ENCODE results near the gene SLC25A34. TPM values are rescaled to one million over a fixed set of nuclear protein-coding genes. Genes with fewer than 3 reads are reported as not detected.

The SLC25A34 gene
- total and polyA plus RNA-seq, 4 donors, result 1.6 to 4.2 (median 2.2) TPM

DNA sequence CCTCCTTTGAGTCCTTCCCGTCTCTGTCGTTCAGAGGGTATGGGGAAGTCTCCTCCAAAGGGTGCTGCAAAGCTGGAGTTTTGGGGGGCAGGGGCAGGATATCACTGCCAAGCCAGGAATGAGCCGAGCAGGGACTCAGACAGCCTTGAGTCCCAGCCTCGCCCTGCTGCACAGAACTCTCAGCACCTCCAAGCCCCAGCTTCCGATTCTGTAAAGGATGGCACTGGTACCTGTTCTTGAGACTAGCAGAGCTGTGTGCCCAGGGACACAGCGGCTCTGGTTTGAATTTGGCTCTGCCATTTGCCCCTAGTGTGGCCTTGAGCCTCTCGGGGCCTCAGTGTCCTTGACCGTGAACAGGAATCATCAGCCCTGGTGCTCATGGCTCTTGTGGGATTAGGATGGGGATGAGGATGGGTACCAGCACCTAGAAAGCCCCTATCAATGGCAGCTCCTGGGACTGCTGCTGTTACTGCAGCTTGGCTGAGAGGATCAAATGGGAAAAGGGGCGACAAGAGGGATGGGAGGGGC lies 21.0 kb downstream of the SLC25A34 start:
- Histone ChIP-seq H3K4me3 (no peak overlapping the region), H3K9ac (ENCODE audit: insufficient read depth in 1 of 2, low read length in 2 of 2) (no peak overlapping the region), H3K9me3 (ENCODE audit: control insufficient read depth in 4 of 4, insufficient read depth in 3 of 4, low read length in 3 of 4) (no peaks in the 10 kb centered on the region), H3K36me3 (ENCODE audit: control insufficient read depth in 4 of 4, insufficient read depth in 4 of 4, low read length in 4 of 4) (no peaks in the 10 kb centered on the region), H3K4me1 (ENCODE audit: control insufficient read depth in 5 of 5, insufficient read depth in 5 of 5, low read length in 5 of 5) (peaks cover 0 to 34% (median 11%) of the 10 kb centered on the region in 5 donors), H3K27ac (ENCODE audit: low read depth in 1 of 2, low read length in 1 of 2) (peak overlapping the region in 1 of 2 donors; percentile 20), H3K27me3 (ENCODE audit: control insufficient read depth in 3 of 3, insufficient read depth in 3 of 3, low read length in 2 of 3) (no peaks in the 10 kb centered on the region)
- WGBS, 2 donors, result 63 to 78% methylated on average over 9 of the region's 9 CpGs
- ATAC-seq (ENCODE audit: insufficient read depth, low FRiP score), result no peak
- DNase-seq, result no peak
- TF ChIP-seq, protein P1, sequence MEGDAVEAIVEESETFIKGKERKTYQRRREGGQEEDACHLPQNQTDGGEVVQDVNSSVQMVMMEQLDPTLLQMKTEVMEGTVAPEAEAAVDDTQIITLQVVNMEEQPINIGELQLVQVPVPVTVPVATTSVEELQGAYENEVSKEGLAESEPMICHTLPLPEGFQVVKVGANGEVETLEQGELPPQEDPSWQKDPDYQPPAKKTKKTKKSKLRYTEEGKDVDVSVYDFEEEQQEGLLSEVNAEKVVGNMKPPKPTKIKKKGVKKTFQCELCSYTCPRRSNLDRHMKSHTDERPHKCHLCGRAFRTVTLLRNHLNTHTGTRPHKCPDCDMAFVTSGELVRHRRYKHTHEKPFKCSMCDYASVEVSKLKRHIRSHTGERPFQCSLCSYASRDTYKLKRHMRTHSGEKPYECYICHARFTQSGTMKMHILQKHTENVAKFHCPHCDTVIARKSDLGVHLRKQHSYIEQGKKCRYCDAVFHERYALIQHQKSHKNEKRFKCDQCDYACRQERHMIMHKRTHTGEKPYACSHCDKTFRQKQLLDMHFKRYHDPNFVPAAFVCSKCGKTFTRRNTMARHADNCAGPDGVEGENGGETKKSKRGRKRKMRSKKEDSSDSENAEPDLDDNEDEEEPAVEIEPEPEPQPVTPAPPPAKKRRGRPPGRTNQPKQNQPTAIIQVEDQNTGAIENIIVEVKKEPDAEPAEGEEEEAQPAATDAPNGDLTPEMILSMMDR (IDR thresholded peaks at IDR 0.05; ENCODE audit: control extremely low read depth, extremely low read depth), result no peak

DNA sequence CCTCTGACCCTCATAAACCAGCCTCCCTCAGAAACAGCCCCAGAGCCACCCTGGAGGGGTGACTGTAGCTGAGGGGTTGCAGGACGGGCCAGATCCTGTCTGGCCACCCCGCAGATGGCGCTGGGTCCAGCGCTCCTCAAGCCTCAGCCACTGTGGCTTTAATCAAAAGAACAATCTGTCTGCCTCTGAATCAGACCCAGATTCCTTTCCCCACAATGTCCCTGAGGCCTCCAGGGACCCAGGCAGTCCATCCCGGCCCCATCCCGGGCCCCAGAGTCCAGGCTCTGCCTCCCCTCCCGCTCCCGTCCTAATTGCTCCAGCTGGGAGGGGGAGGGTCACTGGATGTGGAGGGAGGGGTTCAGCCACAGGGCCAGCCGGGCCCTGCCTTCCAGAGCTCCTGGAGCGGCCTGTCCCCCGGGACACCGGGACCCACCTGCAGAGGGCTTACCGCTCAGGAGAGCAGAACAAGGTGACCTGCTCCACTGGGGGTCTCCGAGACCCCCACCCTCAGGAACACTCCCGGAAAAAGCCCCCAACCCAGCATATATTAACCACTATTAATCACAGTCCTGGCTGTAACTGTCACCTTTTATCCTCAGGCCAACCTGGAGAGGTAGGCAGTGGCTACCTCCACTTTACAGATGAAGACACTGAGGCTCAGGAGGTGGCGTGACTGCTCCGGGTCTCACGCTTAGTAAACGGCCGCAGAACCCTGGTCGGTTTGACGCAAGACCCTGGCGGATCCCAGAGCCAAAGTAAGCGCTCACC lies 21.7 kb downstream of the SLC25A34 start:
- TF ChIP-seq, protein P1 (IDR thresholded peaks at IDR 0.05; ENCODE audit: control extremely low read depth, extremely low read depth), result no peak
- Histone ChIP-seq H3K4me1 (ENCODE audit: control insufficient read depth in 5 of 5, insufficient read depth in 5 of 5, low read length in 5 of 5) (peaks cover 0 to 38% (median 11%) of the 10 kb centered on the region in 5 donors), H3K4me3 (no peak overlapping the region), H3K27me3 (ENCODE audit: control insufficient read depth in 3 of 3, insufficient read depth in 3 of 3, low read length in 2 of 3) (no peaks in the 10 kb centered on the region), H3K27ac (ENCODE audit: low read depth in 1 of 2, low read length in 1 of 2) (peak overlapping the region in 1 of 2 donors; percentile 20), H3K36me3 (ENCODE audit: control insufficient read depth in 4 of 4, insufficient read depth in 4 of 4, low read length in 4 of 4) (no peaks in the 10 kb centered on the region), H3K9me3 (ENCODE audit: control insufficient read depth in 4 of 4, insufficient read depth in 3 of 4, low read length in 3 of 4) (no peaks in the 10 kb centered on the region), H3K9ac (ENCODE audit: insufficient read depth in 1 of 2, low read length in 2 of 2) (no peak overlapping the region)
- 19 to 29% methylated on average over 20 to 24 of the region's 24 CpGs for WGBS, 2 donors
- ATAC-seq (ENCODE audit: insufficient read depth, low FRiP score) (no peak), DNase-seq (peak; percentile 73 to 79 (median 74))

DNA sequence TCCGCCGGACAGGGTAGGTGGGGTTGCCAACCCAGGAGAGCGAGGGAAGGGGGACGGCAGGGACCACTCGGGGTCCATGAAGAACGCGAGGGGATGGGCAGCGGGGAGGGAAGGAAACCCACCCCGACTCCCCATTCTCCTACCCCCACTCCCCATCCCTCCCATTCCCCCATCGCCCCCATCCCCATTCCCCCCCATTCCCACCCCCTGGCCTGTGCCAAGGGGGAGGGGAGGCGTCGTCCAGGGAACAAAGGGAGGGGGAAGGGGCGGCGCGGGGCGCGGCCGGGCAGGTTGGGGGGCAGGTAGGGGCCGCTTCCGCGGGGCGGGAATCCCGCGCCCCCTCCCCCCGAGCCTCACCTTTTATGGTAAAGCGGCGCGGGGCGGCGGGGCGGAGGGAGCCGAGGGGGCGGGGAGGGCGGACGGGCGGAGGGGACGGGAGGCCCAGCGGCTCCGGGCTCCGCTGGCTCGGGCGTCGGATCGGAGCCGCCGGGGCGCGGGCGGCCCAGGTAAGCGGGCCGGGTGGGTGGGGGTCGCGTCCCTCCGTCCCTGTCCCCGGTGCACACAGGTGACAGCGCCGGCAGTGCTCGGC lies 22.4 kb downstream of the SLC25A34 start, which contains the start of gene FBLIM1:
Gene FBLIM1, plus strand, starts transcription at position 453 of the 589 bp plus-strand sequence. CDS start 6,189 bp downstream, outside the sequence.
- Histone ChIP-seq H3K27me3 (ENCODE audit: control insufficient read depth in 3 of 3, insufficient read depth in 3 of 3, low read length in 2 of 3) (no peaks in the 10 kb centered on the region), H3K4me3 (peak within 1 kb of the TSS; percentile 63), H3K36me3 (ENCODE audit: control insufficient read depth in 4 of 4, insufficient read depth in 4 of 4, low read length in 4 of 4) (no peaks in the 10 kb centered on the region), H3K9me3 (ENCODE audit: control insufficient read depth in 4 of 4, insufficient read depth in 3 of 4, low read length in 3 of 4) (no peaks in the 10 kb centered on the region), H3K27ac (ENCODE audit: low read depth in 1 of 2, low read length in 1 of 2) (peak within 1 kb of the TSS; percentile 80 to 84), H3K9ac (ENCODE audit: insufficient read depth in 1 of 2, low read length in 2 of 2) (peak within 1 kb of the TSS; percentile 39 to 65), H3K4me1 (ENCODE audit: control insufficient read depth in 5 of 5, insufficient read depth in 5 of 5, low read length in 5 of 5) (peaks cover 0 to 38% (median 12%) of the 10 kb centered on the region in 5 donors)
- 3% methylated on average over 34 to 58 of the region's 58 CpGs for WGBS, 2 donors
- ATAC-seq (ENCODE audit: insufficient read depth, low FRiP score) (no peak), DNase-seq (peak; percentile 43 to 71 (median 67))
- TF ChIP-seq, protein P1 (IDR thresholded peaks at IDR 0.05; ENCODE audit: control extremely low read depth, extremely low read depth), result no peak
